ENCODE measurements around the gene MT1X.

Gene MT1X

DNA sequence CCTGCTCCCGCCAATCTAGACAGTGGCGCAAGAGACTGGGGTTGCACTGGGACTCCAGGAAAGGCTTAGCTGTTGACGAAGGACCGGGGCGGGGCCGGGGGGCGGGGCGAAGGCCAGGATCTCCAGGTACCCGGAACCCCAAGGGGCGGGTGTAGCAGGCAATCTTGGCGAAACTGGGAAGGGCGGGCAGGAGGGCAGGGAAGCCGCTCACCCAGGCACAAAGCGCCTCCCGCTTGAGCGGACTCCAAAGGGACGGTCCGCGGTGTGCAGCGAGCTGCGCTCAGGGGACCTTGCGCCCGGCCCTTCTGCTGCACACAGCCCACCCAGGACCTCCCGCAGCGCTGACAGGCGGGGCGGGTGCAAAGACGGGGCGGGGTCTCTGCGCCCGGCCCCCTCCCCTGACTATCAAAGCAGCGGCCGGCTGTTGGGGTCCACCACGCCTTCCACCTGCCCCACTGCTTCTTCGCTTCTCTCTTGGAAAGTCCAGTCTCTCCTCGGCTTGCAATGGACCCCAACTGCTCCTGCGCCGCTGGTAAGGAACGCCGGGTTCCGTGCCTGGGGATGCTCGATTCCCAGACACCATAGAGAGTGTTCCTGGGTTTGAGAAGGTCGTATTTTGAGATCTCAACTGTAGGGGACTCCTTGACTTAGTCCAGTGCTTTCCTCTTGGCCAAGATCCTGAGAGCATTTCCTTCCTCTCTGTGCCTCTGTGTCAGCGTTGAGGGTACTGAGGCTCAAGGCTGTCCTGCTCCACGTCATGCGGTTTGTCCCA lies 24.5 kb upstream of the MT1X start, which contains the start of gene MT1F:
MT1F (plus strand) TSS at position 405 of the 772 bp plus-strand sequence; CDS start at position 505, 100 bp downstream.
- no peak for TF ChIP-seq CTCF (IDR thresholded peaks at IDR 0.05)

DNA sequence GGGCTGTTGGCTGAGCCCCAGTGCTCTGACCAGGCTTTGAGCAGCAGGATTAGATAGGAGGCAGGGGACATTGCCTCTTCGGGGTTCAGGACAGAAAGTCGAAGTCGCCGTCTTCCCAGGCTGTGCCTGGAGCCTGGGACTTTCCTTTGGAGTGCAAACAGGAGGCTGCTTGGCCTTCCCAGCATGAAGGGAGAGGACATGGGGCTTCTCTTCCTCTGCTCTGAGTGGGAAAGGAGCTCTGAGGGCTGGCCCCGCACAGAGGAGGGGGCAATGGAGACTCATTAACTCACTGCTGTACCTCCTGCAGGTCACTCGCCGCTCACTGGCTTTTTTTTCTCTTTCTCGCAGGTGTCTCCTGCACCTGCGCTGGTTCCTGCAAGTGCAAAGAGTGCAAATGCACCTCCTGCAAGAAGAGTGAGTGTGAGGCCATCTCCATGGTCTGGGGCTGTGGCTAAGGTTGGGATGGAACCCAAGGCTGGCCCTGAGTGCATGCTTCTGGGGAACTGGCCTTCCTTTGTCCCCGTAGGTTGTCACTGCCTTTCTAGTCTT lies 23.9 kb upstream of the MT1X start:
- TF ChIP-seq CTCF (IDR thresholded peaks at IDR 0.05) = no peak

GRCh38 chr16:56662357-56663354 lies 19.6 kb upstream of the MT1X start:
- no peak for TF ChIP-seq CTCF (IDR thresholded peaks at IDR 0.05)

DNA sequence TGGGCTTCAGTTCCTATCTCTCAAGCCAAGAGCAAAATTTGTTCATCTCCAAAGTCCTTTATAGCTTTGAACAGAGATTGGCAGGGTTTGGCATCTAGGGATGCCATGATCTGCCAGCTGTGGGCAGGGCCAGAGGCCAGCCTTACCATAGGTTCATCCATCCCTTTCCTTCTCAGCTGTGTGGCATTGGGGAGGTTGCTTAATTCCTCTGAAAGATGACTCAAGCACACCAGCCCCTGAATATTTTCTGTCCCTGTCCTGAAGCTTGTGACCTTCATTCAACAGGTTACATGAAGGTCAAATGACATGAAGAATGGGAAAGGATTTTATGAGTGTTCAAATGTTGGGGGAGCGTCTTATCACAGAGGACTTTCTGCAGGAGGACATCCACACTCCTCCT lies 17.8 kb upstream of the MT1X start:
- no peak for TF ChIP-seq CTCF (IDR thresholded peaks at IDR 0.05)

DNA sequence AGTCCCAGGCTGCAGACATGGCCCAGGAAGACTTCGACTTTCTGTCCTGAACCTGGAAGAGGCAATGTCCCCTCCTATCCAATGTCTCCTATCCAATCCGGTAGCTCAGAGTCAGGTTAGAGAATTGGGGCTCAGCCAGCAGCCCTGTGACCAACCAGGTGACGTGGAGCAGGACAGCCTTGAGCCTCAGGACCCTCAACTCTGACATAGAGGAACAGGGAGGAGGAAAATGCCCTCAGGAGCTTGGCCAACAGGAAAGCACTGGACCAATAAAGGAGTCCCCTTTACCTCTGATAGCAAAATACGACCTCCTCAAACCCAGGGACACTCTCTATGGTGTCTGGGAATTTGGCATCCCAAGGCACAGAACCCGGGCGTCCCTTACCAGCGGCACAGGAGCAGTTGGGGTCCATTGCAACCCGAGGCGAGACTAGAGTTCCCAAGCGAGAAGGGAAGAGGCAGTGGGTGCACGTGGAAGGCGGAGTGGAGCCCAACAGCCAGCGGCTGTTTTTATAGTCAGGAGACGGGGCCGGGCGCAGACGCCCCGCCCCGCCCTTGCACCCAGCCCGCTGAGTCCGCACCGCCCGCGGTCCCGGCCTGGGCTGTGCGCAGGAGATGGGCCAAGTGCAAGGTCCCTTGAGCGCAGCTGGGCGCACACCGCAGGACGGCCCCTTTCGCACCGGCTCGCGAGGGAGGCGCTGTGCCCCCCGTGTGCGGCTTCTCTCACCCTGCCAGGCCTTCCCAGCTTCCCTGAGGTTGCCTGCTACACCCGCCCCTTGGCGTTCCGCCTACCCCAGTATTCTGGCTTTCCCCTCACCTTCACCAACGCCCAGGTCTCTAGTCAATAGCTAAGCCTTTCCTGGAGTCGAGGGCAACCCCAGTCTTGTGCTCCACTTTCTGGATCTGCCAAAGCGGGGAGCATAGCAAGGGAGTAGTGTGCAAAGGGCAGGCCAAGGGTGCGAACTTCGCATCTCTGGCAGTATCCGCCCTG lies 14.4 kb upstream of the MT1X start, which contains the start of gene MT1G:
MT1G (minus strand) TSS at position 485 of the 991 bp plus-strand sequence; CDS start at position 413, 72 bp downstream.
- TF ChIP-seq CTCF (IDR thresholded peaks at IDR 0.05) = no peak

- TF ChIP-seq CTCF (IDR thresholded peaks at IDR 0.05) = no peak
These were observed 13.0 kb upstream of the MT1X start, which contains the start of gene MT1H for GRCh38 chr16:56669005-56669839. MT1H (plus strand) TSS chr16:56669814; CDS start chr16:56669885, 71 bp downstream.

Measured in LNCAP (cell line).